Measurements from ENCODE around the gene SPTBN1. TPM values are rescaled to one million over a fixed set of nuclear protein-coding genes. Genes with fewer than 3 reads are reported as not detected.

Gene SPTBN1
- total RNA-seq, 2 experiments from 2014 or later: 132 to 183 TPM

GRCh38 chr2:54439582-54439981 lies 16.5 kb upstream of the SPTBN1 start:
- BruUV-seq (replicated peaks): no TSS peak
- Histone ChIP-seq H3K36me3 (ENCODE audit: insufficient read depth, low read length) (no peaks in the 10 kb centered on the region), H2AFZ (ENCODE audit: low read length) (no peak overlapping the region), H3K27ac (ENCODE audit: low read depth, low read length, poor library complexity, severe bottlenecking) (no peak overlapping the region), H4K20me1 (ENCODE audit: insufficient read depth, low read length) (no peaks in the 10 kb centered on the region), H3K9me2 (ENCODE audit: insufficient read depth, low read length) (no peaks in the 10 kb centered on the region), H3K4me3 (ENCODE audit: low read depth, low read length, poor library complexity, severe bottlenecking) (no peak overlapping the region), H3K79me2 (ENCODE audit: insufficient read depth, low read depth, low read length) (no peaks in the 10 kb centered on the region), H3K9me3 (ENCODE audit: low read length) (no peaks in the 10 kb centered on the region), H3K4me1 (ENCODE audit: insufficient read depth, low read length, poor library complexity, severe bottlenecking) (no peaks in the 10 kb centered on the region), H3K4me2 (ENCODE audit: low read length) (no peak overlapping the region)
- CTCF ChIA-PET (ENCODE audit: unreplicated experiment): no interaction called here
- TF ChIP-seq EZH2phosphoT487 (IDR thresholded peaks at IDR 0.05; ENCODE audit: borderline replicate concordance, low read depth, low read length): no peak
- TF ChIP-seq CTCF (conservative IDR thresholded peaks at IDR 0.05; ENCODE audit: low read length): no peak
- intact Hi-C loops (cut with micrococcal nuclease; ENCODE audit: unreplicated experiment): no loop called here
- DNase-seq (ENCODE audit: low spot score): no peak
- POLR2A ChIA-PET: no interaction called here

GRCh38 chr2:54440050-54440449 lies 16.1 kb upstream of the SPTBN1 start:
- CTCF ChIA-PET (ENCODE audit: unreplicated experiment): no interaction called here
- no peak overlapping the region for H2AFZ ChIP-seq (ENCODE audit: low read length)

GRCh38 chr2:54444503-54444902 lies 11.6 kb upstream of the SPTBN1 start:
- no peak for TF ChIP-seq EZH2phosphoT487 (IDR thresholded peaks at IDR 0.05; ENCODE audit: borderline replicate concordance, low read depth, low read length)
- no peak for TF ChIP-seq CTCF (conservative IDR thresholded peaks at IDR 0.05; ENCODE audit: low read length)
- no peak for DNase-seq (ENCODE audit: low spot score)
- intact Hi-C loops (cut with micrococcal nuclease; ENCODE audit: unreplicated experiment): no loop called here
- POLR2A ChIA-PET: interaction anchor here (0.7 to 1.2 kb wide), 2 partner anchors 36 to 214 kb away, joined by 3 to 4 read pairs; no protein-coding TSS in a partner anchor
- Histone ChIP-seq H3K9me3 (ENCODE audit: low read length) (no peaks in the 10 kb centered on the region), H3K79me2 (ENCODE audit: insufficient read depth, low read depth, low read length) (no peaks in the 10 kb centered on the region), H2AFZ (ENCODE audit: low read length) (no peak overlapping the region), H3K4me2 (ENCODE audit: low read length) (no peak overlapping the region), H3K4me3 (ENCODE audit: low read depth, low read length, poor library complexity, severe bottlenecking) (no peak overlapping the region), H3K9me2 (ENCODE audit: insufficient read depth, low read length) (no peaks in the 10 kb centered on the region), H3K27ac (ENCODE audit: low read depth, low read length, poor library complexity, severe bottlenecking) (no peak overlapping the region), H4K20me1 (ENCODE audit: insufficient read depth, low read length) (no peaks in the 10 kb centered on the region), H3K4me1 (ENCODE audit: insufficient read depth, low read length, poor library complexity, severe bottlenecking) (no peaks in the 10 kb centered on the region), H3K36me3 (ENCODE audit: insufficient read depth, low read length) (no peaks in the 10 kb centered on the region)
- BruUV-seq (replicated peaks): no TSS peak
- CTCF ChIA-PET (ENCODE audit: unreplicated experiment): no interaction called here

More at GRCh38 chr2:54440050-54440449, 16.1 kb upstream of the SPTBN1 start:
- no peak overlapping the region for H3K4me3 ChIP-seq (ENCODE audit: low read depth, low read length, poor library complexity, severe bottlenecking)
- no peaks in the 10 kb centered on the region for H3K36me3 ChIP-seq (ENCODE audit: insufficient read depth, low read length)
- no peaks in the 10 kb centered on the region for H3K9me2 ChIP-seq (ENCODE audit: insufficient read depth, low read length)
- no peaks in the 10 kb centered on the region for H3K9me3 ChIP-seq (ENCODE audit: low read length)
- no peaks in the 10 kb centered on the region for H3K79me2 ChIP-seq (ENCODE audit: insufficient read depth, low read depth, low read length)
- H3K4me1 ChIP-seq (ENCODE audit: insufficient read depth, low read length, poor library complexity, severe bottlenecking): no peaks in the 10 kb centered on the region
- TF ChIP-seq EZH2phosphoT487 (IDR thresholded peaks at IDR 0.05; ENCODE audit: borderline replicate concordance, low read depth, low read length) (no peak), CTCF (conservative IDR thresholded peaks at IDR 0.05; ENCODE audit: low read length) (no peak)
- no peak overlapping the region for H3K27ac ChIP-seq (ENCODE audit: low read depth, low read length, poor library complexity, severe bottlenecking)
- POLR2A ChIA-PET: no interaction called here
- intact Hi-C loops (cut with micrococcal nuclease; ENCODE audit: unreplicated experiment): no loop called here
- BruUV-seq (replicated peaks): no TSS peak
- no peak for DNase-seq (ENCODE audit: low spot score)
- H3K4me2 ChIP-seq (ENCODE audit: low read length): no peak overlapping the region
- no peaks in the 10 kb centered on the region for H4K20me1 ChIP-seq (ENCODE audit: insufficient read depth, low read length)

All from OCI-LY7 (cell line).